ENCODE results near the gene PLA2R1.

PLA2R1 gene

GRCh38 chr2:159961037-159961436 lies 101.4 kb downstream of the PLA2R1 start:
- WGBS, 2 experiments (ENCODE audit: insufficient coverage in 2 of 2) = 63 to 75% methylated on average over 2 of the region's 2 CpGs
- no peaks in the 10 kb centered on the region for H3K9me3 ChIP-seq (ENCODE audit: control insufficient read depth, low read length)
- H3K4me3 ChIP-seq (ENCODE audit: extremely low read depth, insufficient read depth, low read length, poor library complexity, severe bottlenecking) = no peak overlapping the region
- H3K4me1 ChIP-seq (ENCODE audit: control insufficient read depth, insufficient read depth, low read length, poor library complexity, severe bottlenecking) = peaks cover 9% of the 10 kb centered on the region
- H3K27ac ChIP-seq (ENCODE audit: low read depth, low read length, severe bottlenecking) = peak overlapping the region; percentile 24
- no peaks in the 10 kb centered on the region for H3K36me3 ChIP-seq (ENCODE audit: control insufficient read depth, insufficient read depth, low read length)

- no CpG with 5 or more reads among the region's 2 CpGs for WGBS, 2 experiments (ENCODE audit: insufficient coverage in 2 of 2)
These were observed 102.0 kb downstream of the PLA2R1 start for GRCh38 chr2:159960414-159960813.

GRCh38 chr2:159959136-159959535 lies 103.3 kb downstream of the PLA2R1 start:
- WGBS, 2 experiments (ENCODE audit: insufficient coverage in 2 of 2) = 100% methylated on average over 1 of the region's 3 CpGs; no CpG with 5 or more reads in 1 of the 2 experiments
- H3K27ac ChIP-seq (ENCODE audit: low read depth, low read length, severe bottlenecking) = no peak overlapping the region
- H3K9me3 ChIP-seq (ENCODE audit: control insufficient read depth, low read length) = no peaks in the 10 kb centered on the region
- no peak overlapping the region for H3K4me3 ChIP-seq (ENCODE audit: extremely low read depth, insufficient read depth, low read length, poor library complexity, severe bottlenecking)
- no peaks in the 10 kb centered on the region for H3K36me3 ChIP-seq (ENCODE audit: control insufficient read depth, insufficient read depth, low read length)
- peaks cover 9% of the 10 kb centered on the region for H3K4me1 ChIP-seq (ENCODE audit: control insufficient read depth, insufficient read depth, low read length, poor library complexity, severe bottlenecking)

More at GRCh38 chr2:159960414-159960813, 102.0 kb downstream of the PLA2R1 start:
- H3K9me3 ChIP-seq (ENCODE audit: control insufficient read depth, low read length) = no peaks in the 10 kb centered on the region
- no peak overlapping the region for H3K4me3 ChIP-seq (ENCODE audit: extremely low read depth, insufficient read depth, low read length, poor library complexity, severe bottlenecking)
- peak overlapping the region; percentile 24 for H3K27ac ChIP-seq (ENCODE audit: low read depth, low read length, severe bottlenecking)
- H3K36me3 ChIP-seq (ENCODE audit: control insufficient read depth, insufficient read depth, low read length) = no peaks in the 10 kb centered on the region
- H3K4me1 ChIP-seq (ENCODE audit: control insufficient read depth, insufficient read depth, low read length, poor library complexity, severe bottlenecking) = peaks cover 9% of the 10 kb centered on the region

- H3K9me3 ChIP-seq (ENCODE audit: control insufficient read depth, low read length) = no peaks in the 10 kb centered on the region
- no peaks in the 10 kb centered on the region for H3K4me1 ChIP-seq (ENCODE audit: control insufficient read depth, insufficient read depth, low read length, poor library complexity, severe bottlenecking)
- WGBS, 2 experiments (ENCODE audit: insufficient coverage in 2 of 2) = no CpG with 5 or more reads among the region's 2 CpGs
- no peak overlapping the region for H3K4me3 ChIP-seq (ENCODE audit: extremely low read depth, insufficient read depth, low read length, poor library complexity, severe bottlenecking)
- no peak overlapping the region for H3K27ac ChIP-seq (ENCODE audit: low read depth, low read length, severe bottlenecking)
- no peaks in the 10 kb centered on the region for H3K36me3 ChIP-seq (ENCODE audit: control insufficient read depth, insufficient read depth, low read length)
These were observed 109.1 kb downstream of the PLA2R1 start for GRCh38 chr2:159953136-159953823.

GRCh38 chr2:159946326-159946999 lies 116.0 kb downstream of the PLA2R1 start:
- Histone ChIP-seq H3K36me3 (ENCODE audit: control insufficient read depth, insufficient read depth, low read length) (no peaks in the 10 kb centered on the region), H3K9me3 (ENCODE audit: control insufficient read depth, low read length) (no peaks in the 10 kb centered on the region), H3K4me1 (ENCODE audit: control insufficient read depth, insufficient read depth, low read length, poor library complexity, severe bottlenecking) (no peaks in the 10 kb centered on the region), H3K27ac (ENCODE audit: low read depth, low read length, severe bottlenecking) (no peak overlapping the region), H3K4me3 (ENCODE audit: extremely low read depth, insufficient read depth, low read length, poor library complexity, severe bottlenecking) (no peak overlapping the region)
- WGBS, 2 experiments (ENCODE audit: insufficient coverage in 2 of 2) = 50 to 88% methylated on average over 1 of the region's 1 CpG

- H3K4me1 ChIP-seq (ENCODE audit: control insufficient read depth, insufficient read depth, low read length, poor library complexity, severe bottlenecking) = no peaks in the 10 kb centered on the region
- H3K9me3 ChIP-seq (ENCODE audit: control insufficient read depth, low read length) = no peaks in the 10 kb centered on the region
- no CpG with 5 or more reads among the region's 2 CpGs for WGBS, 2 experiments (ENCODE audit: insufficient coverage in 2 of 2)
- H3K36me3 ChIP-seq (ENCODE audit: control insufficient read depth, insufficient read depth, low read length) = no peaks in the 10 kb centered on the region
- no peak overlapping the region for H3K27ac ChIP-seq (ENCODE audit: low read depth, low read length, severe bottlenecking)
- no peak overlapping the region for H3K4me3 ChIP-seq (ENCODE audit: extremely low read depth, insufficient read depth, low read length, poor library complexity, severe bottlenecking)
These were observed 117.5 kb downstream of the PLA2R1 start for GRCh38 chr2:159944874-159945273.

GRCh38 chr2:159942146-159942545 lies 120.3 kb downstream of the PLA2R1 start:
- no peaks in the 10 kb centered on the region for H3K4me1 ChIP-seq (ENCODE audit: control insufficient read depth, insufficient read depth, low read length, poor library complexity, severe bottlenecking)
- no peaks in the 10 kb centered on the region for H3K36me3 ChIP-seq (ENCODE audit: control insufficient read depth, insufficient read depth, low read length)
- H3K27ac ChIP-seq (ENCODE audit: low read depth, low read length, severe bottlenecking) = no peak overlapping the region
- no peak overlapping the region for H3K4me3 ChIP-seq (ENCODE audit: extremely low read depth, insufficient read depth, low read length, poor library complexity, severe bottlenecking)
- WGBS, 2 experiments (ENCODE audit: insufficient coverage in 2 of 2) = 88 to 100% methylated on average over 1 of the region's 1 CpG
- no peaks in the 10 kb centered on the region for H3K9me3 ChIP-seq (ENCODE audit: control insufficient read depth, low read length)

- no peaks in the 10 kb centered on the region for H3K36me3 ChIP-seq (ENCODE audit: control insufficient read depth, insufficient read depth, low read length)
These were observed 120.7 kb downstream of the PLA2R1 start for GRCh38 chr2:159941729-159942128.

GRCh38 chr2:159939946-159940345 lies 122.5 kb downstream of the PLA2R1 start:
- H3K9me3 ChIP-seq (ENCODE audit: control insufficient read depth, low read length) = no peaks in the 10 kb centered on the region
- no peaks in the 10 kb centered on the region for H3K36me3 ChIP-seq (ENCODE audit: control insufficient read depth, insufficient read depth, low read length)
- no peaks in the 10 kb centered on the region for H3K4me1 ChIP-seq (ENCODE audit: control insufficient read depth, insufficient read depth, low read length, poor library complexity, severe bottlenecking)
- H3K27ac ChIP-seq (ENCODE audit: low read depth, low read length, severe bottlenecking) = no peak overlapping the region
- H3K4me3 ChIP-seq (ENCODE audit: extremely low read depth, insufficient read depth, low read length, poor library complexity, severe bottlenecking) = no peak overlapping the region

More at GRCh38 chr2:159941729-159942128, 120.7 kb downstream of the PLA2R1 start:
- H3K9me3 ChIP-seq (ENCODE audit: control insufficient read depth, low read length) = no peaks in the 10 kb centered on the region
- H3K27ac ChIP-seq (ENCODE audit: low read depth, low read length, severe bottlenecking) = no peak overlapping the region
- no peaks in the 10 kb centered on the region for H3K4me1 ChIP-seq (ENCODE audit: control insufficient read depth, insufficient read depth, low read length, poor library complexity, severe bottlenecking)
- H3K4me3 ChIP-seq (ENCODE audit: extremely low read depth, insufficient read depth, low read length, poor library complexity, severe bottlenecking) = no peak overlapping the region
- 83% methylated on average over 3 of the region's 5 CpGs; no CpG with 5 or more reads in 1 of the 2 experiments for WGBS, 2 experiments (ENCODE audit: insufficient coverage in 2 of 2)

GRCh38 chr2:159938395-159938794 lies 124.0 kb downstream of the PLA2R1 start:
- H3K27ac ChIP-seq (ENCODE audit: low read depth, low read length, severe bottlenecking) = no peak overlapping the region
- 93 to 95% methylated on average over 3 of the region's 3 CpGs for WGBS, 2 experiments (ENCODE audit: insufficient coverage in 2 of 2)
- no peaks in the 10 kb centered on the region for H3K4me1 ChIP-seq (ENCODE audit: control insufficient read depth, insufficient read depth, low read length, poor library complexity, severe bottlenecking)
- H3K9me3 ChIP-seq (ENCODE audit: control insufficient read depth, low read length) = no peaks in the 10 kb centered on the region
- no peaks in the 10 kb centered on the region for H3K36me3 ChIP-seq (ENCODE audit: control insufficient read depth, insufficient read depth, low read length)
- H3K4me3 ChIP-seq (ENCODE audit: extremely low read depth, insufficient read depth, low read length, poor library complexity, severe bottlenecking) = no peak overlapping the region

- Histone ChIP-seq H3K4me3 (ENCODE audit: extremely low read depth, insufficient read depth, low read length, poor library complexity, severe bottlenecking) (no peak overlapping the region), H3K9me3 (ENCODE audit: control insufficient read depth, low read length) (no peaks in the 10 kb centered on the region), H3K27ac (ENCODE audit: low read depth, low read length, severe bottlenecking) (no peak overlapping the region), H3K4me1 (ENCODE audit: control insufficient read depth, insufficient read depth, low read length, poor library complexity, severe bottlenecking) (no peaks in the 10 kb centered on the region), H3K36me3 (ENCODE audit: control insufficient read depth, insufficient read depth, low read length) (no peaks in the 10 kb centered on the region)
- WGBS, 2 experiments (ENCODE audit: insufficient coverage in 2 of 2) = 86 to 88% methylated on average over 3 of the region's 4 CpGs
These were observed 125.9 kb downstream of the PLA2R1 start for GRCh38 chr2:159936471-159936870.
